Glutamatergic neuron (in vitro differentiated cells): ENCODE data around the gene CKB. TPM values are rescaled to one million over a fixed set of nuclear protein-coding genes. Genes with fewer than 3 reads are reported as not detected.

Experiments used
- DNase-seq: peaks from one replicate; pipeline ENCODE4 v3.0.0; 2022
- H3K27ac Mint-ChIP-seq: one replicate; pipeline ENCODE4 v1.8.0; 2020; ENCODE audit warnings: mild to moderate bottlenecking, mixed read lengths, inconsistent platforms; ENCODE audit not compliant: unreplicated experiment
- H3K27me3 Mint-ChIP-seq: one replicate; pipeline ENCODE4 v1.8.0; 2020; ENCODE audit warnings: mild to moderate bottlenecking, moderate library complexity, mixed read lengths, inconsistent platforms; ENCODE audit not compliant: unreplicated experiment
- H3K36me3 Mint-ChIP-seq: one replicate; pipeline ENCODE4 v1.8.0; 2020; ENCODE audit warnings: mild to moderate bottlenecking, mixed read lengths, inconsistent platforms; ENCODE audit not compliant: unreplicated experiment
- H3K4me1 Mint-ChIP-seq: one replicate; pipeline ENCODE4 v1.8.0; 2020; ENCODE audit warnings: mild to moderate bottlenecking, low read depth, mixed read lengths, inconsistent platforms; ENCODE audit not compliant: unreplicated experiment
- H3K4me3 Mint-ChIP-seq: one replicate; pipeline ENCODE4 v1.8.0; 2020; ENCODE audit warnings: mild to moderate bottlenecking, mixed read lengths, inconsistent platforms; ENCODE audit not compliant: unreplicated experiment
- H3K9me3 Mint-ChIP-seq: one replicate; pipeline ENCODE4 v1.8.0; 2020; ENCODE audit warnings: mild to moderate bottlenecking, moderate library complexity, mixed read lengths, inconsistent platforms; ENCODE audit not compliant: unreplicated experiment
- CTCF ChIP-seq: fragments of 200-600 bp; sonication (generic); IDR thresholded peaks from one replicate; pipeline ENCODE4 v1.5.0; 2021; ENCODE audit not compliant: partially characterized antibody, unreplicated experiment
- total RNA-seq: library from RNA; stranded (reverse); fragmentation: NEBNext Ultra II Directional; extraction: Animal tissue kit (Norgen Biotek cat#: 25700); gene quantifications from one replicate; pipeline ENCODE4 v1.2.1, GENCODE V29; 2021; ENCODE audit not compliant: unreplicated experiment

CKB gene
- total RNA-seq, 1 donor from 2014 or later, result 2,561 TPM

GRCh38 chr14:103521438-103521950, 1.1 kb downstream of the CKB start:
- Mint-ChIP-seq H3K27ac (no peak overlapping the region), H3K27me3 (peaks cover 24% of the 10 kb centered on the region), H3K9me3 (peaks cover 21% of the 10 kb centered on the region), H3K4me1 (peaks cover 20% of the 10 kb centered on the region), H3K36me3 (no peaks in the 10 kb centered on the region), H3K4me3 (no peak overlapping the region)
- DNase-seq, result no peak
- no peak for TF ChIP-seq CTCF

- H3K36me3 Mint-ChIP-seq, result no peaks in the 10 kb centered on the region
- peak; percentile 57 for TF ChIP-seq CTCF
- H3K27me3 Mint-ChIP-seq, result peaks cover 24% of the 10 kb centered on the region
- DNase-seq, result peak; percentile 86
- no peak overlapping the region for H3K27ac Mint-ChIP-seq
- H3K4me3 Mint-ChIP-seq, result peak overlapping the region; percentile 77
- peaks cover 18% of the 10 kb centered on the region for H3K4me1 Mint-ChIP-seq
- peaks cover 22% of the 10 kb centered on the region for H3K9me3 Mint-ChIP-seq
Observed at GRCh38 chr14:103520657-103521437, 1.8 kb downstream of the CKB start.

- H3K4me1 Mint-ChIP-seq, result peaks cover 12% of the 10 kb centered on the region
- no peak for DNase-seq
- peaks cover 24% of the 10 kb centered on the region for H3K27me3 Mint-ChIP-seq
- TF ChIP-seq CTCF, result no peak
- peak overlapping the region; percentile 86 for H3K27ac Mint-ChIP-seq
- peaks cover 22% of the 10 kb centered on the region for H3K9me3 Mint-ChIP-seq
- no peaks in the 10 kb centered on the region for H3K36me3 Mint-ChIP-seq
- H3K4me3 Mint-ChIP-seq, result peak overlapping the region; percentile 77
Observed at GRCh38 chr14:103520269-103520656, 2.4 kb downstream of the CKB start.

- H3K27ac Mint-ChIP-seq, result peak overlapping the region; percentile 86
- peak; percentile 54 for DNase-seq
- peaks cover 8% of the 10 kb centered on the region for H3K4me1 Mint-ChIP-seq
- H3K36me3 Mint-ChIP-seq, result no peaks in the 10 kb centered on the region
- H3K27me3 Mint-ChIP-seq, result peaks cover 22% of the 10 kb centered on the region
- peak overlapping the region; percentile 77 for H3K4me3 Mint-ChIP-seq
- TF ChIP-seq CTCF, result no peak
- H3K9me3 Mint-ChIP-seq, result peaks cover 23% of the 10 kb centered on the region
Observed at GRCh38 chr14:103519837-103520212, 2.8 kb downstream of the CKB start.
